ENCODE results near the gene CGRRF1.

The CGRRF1 gene

DNA sequence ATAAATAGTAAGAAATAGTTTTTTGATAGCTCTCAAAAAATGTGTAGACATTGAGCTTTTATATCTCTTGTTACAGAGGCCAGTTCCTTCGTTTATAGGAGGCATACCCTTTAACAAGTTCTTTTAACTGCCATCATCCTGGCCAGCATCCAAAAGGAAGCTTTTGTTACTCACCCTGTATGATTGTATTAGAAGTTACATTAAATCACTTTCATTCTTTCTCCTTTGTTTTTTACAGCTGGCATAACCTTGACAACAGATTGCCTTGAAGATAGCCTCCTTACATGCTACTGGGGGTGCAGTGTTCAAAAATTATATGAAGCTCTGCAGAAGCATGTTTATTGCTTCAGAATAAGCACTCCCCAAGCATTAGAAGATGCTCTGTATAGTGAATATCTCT, 20.1 kb downstream of the CGRRF1 start:
- Histone ChIP-seq H3K36me3 (ENCODE audit: insufficient read depth, low read depth, low read length) (peaks cover 20% of the 10 kb centered on the region), H3K27me3 (ENCODE audit: insufficient read depth, low read length) (no peaks in the 10 kb centered on the region), H3K27ac (ENCODE audit: low read length) (no peak overlapping the region), H3K4me3 (ENCODE audit: low read length) (no peak overlapping the region), H3K4me1 (ENCODE audit: insufficient read depth, low read length) (no peaks in the 10 kb centered on the region), H3K9me3 (ENCODE audit: insufficient read depth, low read depth, low read length) (no peaks in the 10 kb centered on the region), H3K9ac (ENCODE audit: low read depth, low read length) (no peak overlapping the region)

DNA sequence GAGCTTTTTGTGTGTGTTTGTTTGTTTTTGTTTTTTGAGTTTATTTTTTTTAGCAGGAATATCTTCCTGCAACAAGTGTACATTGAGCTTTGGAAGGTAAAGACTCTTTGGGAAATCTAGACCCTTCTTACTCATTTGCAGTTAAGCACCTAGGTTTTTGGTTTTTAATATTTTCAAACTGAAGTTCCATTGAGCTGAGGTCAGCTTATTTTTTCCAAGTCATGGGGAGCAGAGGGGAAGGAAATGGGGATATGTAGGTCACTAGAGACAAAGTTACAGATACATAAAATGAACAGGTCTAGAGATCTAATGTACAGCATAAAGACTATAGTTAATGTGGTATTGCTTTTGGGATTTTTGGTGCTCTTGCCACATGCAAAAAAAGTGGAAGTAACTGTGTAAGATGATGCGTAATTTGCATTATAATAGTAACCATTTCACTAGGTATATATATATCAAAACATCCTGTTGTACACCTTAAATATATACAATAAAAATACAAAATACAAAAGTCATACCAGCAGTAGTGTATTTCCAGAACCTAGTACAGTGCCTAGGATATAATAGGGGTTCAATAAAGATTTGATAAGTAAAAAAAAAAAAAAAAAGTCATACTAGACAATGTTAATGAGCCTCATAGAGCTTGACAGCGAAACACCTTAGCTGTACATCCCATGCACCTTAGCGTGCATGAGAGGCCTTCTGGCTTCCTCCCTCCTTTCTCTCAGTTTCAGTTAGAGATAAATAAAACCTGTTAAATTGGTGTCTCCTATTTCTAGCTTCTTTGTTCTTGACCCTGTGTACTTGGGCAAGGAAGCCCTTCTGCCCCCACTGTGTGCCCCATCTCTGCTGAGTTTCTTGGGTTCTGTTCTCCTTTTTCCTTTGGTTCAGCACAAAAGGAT, 22.7 kb downstream of the CGRRF1 start:
- no peaks in the 10 kb centered on the region for H3K27me3 ChIP-seq (ENCODE audit: insufficient read depth, low read length)
- H3K4me1 ChIP-seq (ENCODE audit: insufficient read depth, low read length), result peaks cover 5% of the 10 kb centered on the region; the same call in 1 of the 2 replicates
- H3K9ac ChIP-seq (ENCODE audit: low read depth, low read length), result no peak overlapping the region
- H3K9me3 ChIP-seq (ENCODE audit: insufficient read depth, low read depth, low read length), result no peaks in the 10 kb centered on the region
- H3K27ac ChIP-seq (ENCODE audit: low read length), result no peak overlapping the region
- no peak overlapping the region for H3K4me3 ChIP-seq (ENCODE audit: low read length)
- H3K36me3 ChIP-seq (ENCODE audit: insufficient read depth, low read depth, low read length), result peaks cover 13% of the 10 kb centered on the region

DNA sequence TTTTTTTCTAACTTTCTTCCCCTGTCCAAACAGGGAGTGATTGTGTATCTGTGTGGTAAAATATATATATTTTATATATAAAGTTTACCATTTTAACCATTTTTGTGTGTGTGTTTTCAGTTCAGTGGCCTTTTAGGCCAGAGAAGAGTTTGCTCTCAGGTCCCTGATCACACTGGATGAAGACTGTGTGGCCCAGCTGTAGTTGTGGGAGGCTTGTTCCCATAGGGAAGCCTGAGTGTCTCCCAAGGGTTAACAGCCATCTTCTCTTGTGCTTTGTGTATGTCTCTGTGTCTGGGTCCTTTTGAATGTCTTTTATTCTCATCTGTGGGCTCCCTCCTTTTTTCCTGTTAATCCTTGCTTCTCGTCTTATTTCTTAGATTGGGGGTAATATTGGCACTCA, 23.4 kb downstream of the CGRRF1 start:
- no peak overlapping the region for H3K27ac ChIP-seq (ENCODE audit: low read length)
- peaks cover 12% of the 10 kb centered on the region for H3K36me3 ChIP-seq (ENCODE audit: insufficient read depth, low read depth, low read length)
- H3K4me1 ChIP-seq (ENCODE audit: insufficient read depth, low read length), result peaks cover 5% of the 10 kb centered on the region; the same call in 1 of the 2 replicates
- H3K9ac ChIP-seq (ENCODE audit: low read depth, low read length), result no peak overlapping the region
- no peak overlapping the region for H3K4me3 ChIP-seq (ENCODE audit: low read length)
- H3K9me3 ChIP-seq (ENCODE audit: insufficient read depth, low read depth, low read length), result no peaks in the 10 kb centered on the region
- H3K27me3 ChIP-seq (ENCODE audit: insufficient read depth, low read length), result no peaks in the 10 kb centered on the region

DNA sequence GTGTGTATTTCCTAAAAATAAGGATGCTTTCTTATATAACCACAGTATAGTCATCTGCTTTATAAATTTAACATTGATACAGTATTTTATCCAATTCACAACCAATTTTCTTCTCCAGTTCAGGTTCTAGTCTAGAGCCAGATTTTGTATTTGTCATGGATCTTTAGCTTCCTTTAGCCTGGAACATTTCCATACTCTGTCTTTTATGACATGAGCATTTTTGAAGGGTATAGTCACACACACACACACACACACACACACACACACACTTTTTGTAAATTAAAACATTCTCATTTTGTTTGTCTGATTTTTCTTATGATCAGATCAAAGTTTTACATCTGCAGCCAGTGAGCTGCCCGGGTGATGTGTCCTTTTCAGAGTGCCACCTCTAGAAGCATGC, 25.4 kb downstream of the CGRRF1 start:
- H3K36me3 ChIP-seq (ENCODE audit: insufficient read depth, low read depth, low read length), result peaks cover 16% of the 10 kb centered on the region
- H3K9me3 ChIP-seq (ENCODE audit: insufficient read depth, low read depth, low read length), result no peaks in the 10 kb centered on the region
- no peak overlapping the region for H3K4me3 ChIP-seq (ENCODE audit: low read length)
- H3K9ac ChIP-seq (ENCODE audit: low read depth, low read length), result no peak overlapping the region
- no peaks in the 10 kb centered on the region for H3K27me3 ChIP-seq (ENCODE audit: insufficient read depth, low read length)
- no peak overlapping the region for H3K27ac ChIP-seq (ENCODE audit: low read length)
- H3K4me1 ChIP-seq (ENCODE audit: insufficient read depth, low read length), result peaks cover 5% of the 10 kb centered on the region; the same call in 1 of the 2 replicates

DNA sequence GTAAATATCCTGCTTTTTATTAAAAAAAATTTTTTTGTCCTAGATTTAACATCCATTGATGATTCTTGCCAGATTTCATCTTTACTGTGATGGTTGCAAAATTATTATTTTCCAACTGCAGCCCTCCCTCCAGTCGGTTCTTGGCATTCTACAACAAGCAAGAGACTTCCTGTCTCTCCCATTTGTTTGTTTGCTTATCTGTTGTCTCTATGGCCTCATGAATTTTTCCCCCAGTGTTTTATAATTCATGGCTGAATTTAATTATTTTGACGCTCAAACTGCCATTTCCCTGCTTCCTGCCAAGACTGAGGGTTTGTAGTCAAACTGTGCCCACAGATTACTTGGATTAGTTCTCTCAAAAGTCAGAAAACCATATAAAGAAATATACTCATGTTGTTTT, 25.9 kb downstream of the CGRRF1 start:
- H3K27me3 ChIP-seq (ENCODE audit: insufficient read depth, low read length), result no peaks in the 10 kb centered on the region
- no peak overlapping the region for H3K27ac ChIP-seq (ENCODE audit: low read length)
- H3K4me3 ChIP-seq (ENCODE audit: low read length), result no peak overlapping the region
- H3K9me3 ChIP-seq (ENCODE audit: insufficient read depth, low read depth, low read length), result no peaks in the 10 kb centered on the region
- H3K4me1 ChIP-seq (ENCODE audit: insufficient read depth, low read length), result peaks cover 5% of the 10 kb centered on the region; the same call in 1 of the 2 replicates
- peaks cover 15% of the 10 kb centered on the region for H3K36me3 ChIP-seq (ENCODE audit: insufficient read depth, low read depth, low read length)
- no peak overlapping the region for H3K9ac ChIP-seq (ENCODE audit: low read depth, low read length)

DNA sequence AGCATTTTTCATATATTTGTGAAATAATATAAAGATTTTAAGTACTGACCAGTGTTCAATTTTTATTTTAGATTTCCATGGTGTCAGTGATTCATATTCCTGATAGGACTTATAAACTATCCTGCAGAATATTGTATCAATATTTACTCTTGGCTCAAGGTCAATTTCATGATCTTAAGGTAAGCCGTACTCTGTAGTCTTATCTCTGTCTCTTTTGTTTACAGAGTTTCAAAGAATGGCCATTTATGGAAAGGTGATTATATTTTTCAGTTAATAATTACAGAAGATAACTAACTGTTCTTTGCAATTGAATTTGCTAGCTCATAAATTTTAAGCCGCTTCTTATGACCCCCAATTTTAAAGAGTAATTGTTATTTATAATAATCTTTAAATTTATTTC, 27.9 kb downstream of the CGRRF1 start:
- Histone ChIP-seq H3K9ac (ENCODE audit: low read depth, low read length) (no peak overlapping the region), H3K4me1 (ENCODE audit: insufficient read depth, low read length) (peaks cover 5% of the 10 kb centered on the region; the same call in 1 of the 2 replicates), H3K9me3 (ENCODE audit: insufficient read depth, low read depth, low read length) (no peaks in the 10 kb centered on the region), H3K27ac (ENCODE audit: low read length) (no peak overlapping the region), H3K36me3 (ENCODE audit: insufficient read depth, low read depth, low read length) (peaks cover 10% of the 10 kb centered on the region), H3K27me3 (ENCODE audit: insufficient read depth, low read length) (no peaks in the 10 kb centered on the region), H3K4me3 (ENCODE audit: low read length) (no peak overlapping the region)

DNA sequence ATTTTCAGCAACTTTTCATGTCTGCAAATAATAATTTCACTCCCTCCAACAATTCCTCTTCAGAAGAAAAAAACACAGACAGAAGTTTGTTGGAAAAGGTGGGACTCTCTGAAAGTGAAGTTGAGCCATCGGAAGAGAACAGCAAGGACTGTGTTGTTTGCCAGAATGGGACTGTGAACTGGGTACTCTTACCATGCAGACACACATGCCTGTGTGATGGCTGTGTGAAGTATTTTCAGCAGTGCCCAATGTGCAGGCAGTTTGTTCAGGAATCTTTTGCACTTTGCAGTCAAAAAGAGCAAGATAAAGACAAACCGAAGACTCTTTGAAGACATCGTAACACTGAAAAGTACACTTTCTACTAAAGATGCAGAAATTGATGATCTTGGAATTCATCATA, 28.3 kb downstream of the CGRRF1 start:
- peaks cover 5% of the 10 kb centered on the region; the same call in 1 of the 2 replicates for H3K4me1 ChIP-seq (ENCODE audit: insufficient read depth, low read length)
- H3K9ac ChIP-seq (ENCODE audit: low read depth, low read length), result no peak overlapping the region
- peaks cover 10% of the 10 kb centered on the region for H3K36me3 ChIP-seq (ENCODE audit: insufficient read depth, low read depth, low read length)
- H3K27me3 ChIP-seq (ENCODE audit: insufficient read depth, low read length), result no peaks in the 10 kb centered on the region
- no peaks in the 10 kb centered on the region for H3K9me3 ChIP-seq (ENCODE audit: insufficient read depth, low read depth, low read length)
- H3K27ac ChIP-seq (ENCODE audit: low read length), result no peak overlapping the region
- no peak overlapping the region for H3K4me3 ChIP-seq (ENCODE audit: low read length)

DNA sequence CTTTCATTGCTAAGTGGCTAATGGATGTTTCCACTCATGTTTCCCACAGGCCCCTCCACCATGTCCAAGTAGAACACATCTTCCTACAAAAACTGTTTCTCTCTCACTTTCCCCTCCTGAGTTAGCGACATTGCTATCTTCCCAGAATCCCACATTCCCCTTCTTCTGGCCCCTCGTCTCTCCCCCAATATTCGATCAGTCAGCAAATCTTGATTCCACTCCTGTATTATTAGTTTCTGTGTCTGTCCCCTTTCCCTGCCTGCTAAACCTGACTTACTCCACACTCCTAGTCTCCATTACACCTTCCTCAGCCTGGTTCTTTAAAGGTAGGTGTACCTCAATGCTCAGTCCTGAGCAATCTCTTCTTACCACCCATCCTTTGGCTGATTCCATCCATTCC, 37.9 kb downstream of the CGRRF1 start:
- no peaks in the 10 kb centered on the region for H3K27me3 ChIP-seq (ENCODE audit: insufficient read depth, low read length)
- H3K27ac ChIP-seq (ENCODE audit: low read length), result no peak overlapping the region
- no peak overlapping the region for H3K9ac ChIP-seq (ENCODE audit: low read depth, low read length)
- no peaks in the 10 kb centered on the region for H3K36me3 ChIP-seq (ENCODE audit: insufficient read depth, low read depth, low read length)
- H3K4me1 ChIP-seq (ENCODE audit: insufficient read depth, low read length), result no peaks in the 10 kb centered on the region
- H3K4me3 ChIP-seq (ENCODE audit: low read length), result no peak overlapping the region
- H3K9me3 ChIP-seq (ENCODE audit: insufficient read depth, low read depth, low read length), result no peaks in the 10 kb centered on the region

DNA sequence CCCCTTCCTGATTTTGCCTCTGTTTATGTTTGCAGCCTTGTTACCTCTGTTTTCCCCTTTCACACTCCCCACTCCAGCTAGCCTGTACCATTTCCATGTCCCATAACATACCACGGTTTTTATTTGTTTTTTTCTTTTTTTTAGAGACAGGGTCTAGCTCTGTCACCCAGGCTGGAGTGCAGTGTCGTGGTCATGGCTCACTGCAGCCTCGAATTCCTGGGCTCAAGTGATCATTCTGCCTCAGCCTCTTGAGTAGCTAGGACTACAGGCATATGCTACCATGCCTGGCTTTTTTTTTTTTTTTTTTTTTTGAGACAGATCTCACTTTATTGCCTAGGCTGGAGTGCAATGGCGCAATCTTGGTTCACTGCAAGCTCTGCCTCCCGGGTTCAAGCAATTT, 38.8 kb downstream of the CGRRF1 start:
- no peak overlapping the region for H3K4me3 ChIP-seq (ENCODE audit: low read length)

DNA sequence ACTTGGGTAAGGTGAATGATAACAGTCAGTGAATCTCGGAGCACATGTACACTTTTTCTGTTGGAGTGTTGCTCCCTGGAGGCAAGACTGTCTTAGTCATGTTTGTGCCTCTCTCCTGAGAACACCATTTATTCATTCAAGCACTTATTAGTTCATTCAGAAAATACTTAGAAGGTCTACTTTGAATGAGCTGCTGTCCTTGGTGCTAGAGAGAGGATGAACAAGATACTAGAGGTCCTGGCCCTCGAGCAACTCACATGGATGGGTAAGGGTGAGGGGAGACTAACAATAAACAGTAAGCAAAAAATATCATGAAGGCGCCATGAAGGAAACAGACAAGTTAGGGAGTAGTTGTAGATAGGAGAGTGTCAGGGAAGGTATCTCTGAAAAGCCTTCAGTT, 40.2 kb downstream of the CGRRF1 start:
- no peak overlapping the region for H3K27ac ChIP-seq (ENCODE audit: low read length)
- no peaks in the 10 kb centered on the region for H3K4me1 ChIP-seq (ENCODE audit: insufficient read depth, low read length)
- H3K4me3 ChIP-seq (ENCODE audit: low read length), result no peak overlapping the region
- H3K9me3 ChIP-seq (ENCODE audit: insufficient read depth, low read depth, low read length), result no peaks in the 10 kb centered on the region
- no peaks in the 10 kb centered on the region for H3K36me3 ChIP-seq (ENCODE audit: insufficient read depth, low read depth, low read length)
- H3K27me3 ChIP-seq (ENCODE audit: insufficient read depth, low read length), result no peaks in the 10 kb centered on the region
- H3K9ac ChIP-seq (ENCODE audit: low read depth, low read length), result no peak overlapping the region

More for the DNA sequence above, 38.8 kb downstream of the CGRRF1 start:
- Histone ChIP-seq H3K27ac (ENCODE audit: low read length) (no peak overlapping the region), H3K9ac (ENCODE audit: low read depth, low read length) (no peak overlapping the region), H3K9me3 (ENCODE audit: insufficient read depth, low read depth, low read length) (no peaks in the 10 kb centered on the region), H3K4me1 (ENCODE audit: insufficient read depth, low read length) (no peaks in the 10 kb centered on the region), H3K27me3 (ENCODE audit: insufficient read depth, low read length) (no peaks in the 10 kb centered on the region), H3K36me3 (ENCODE audit: insufficient read depth, low read depth, low read length) (no peaks in the 10 kb centered on the region)

DNA sequence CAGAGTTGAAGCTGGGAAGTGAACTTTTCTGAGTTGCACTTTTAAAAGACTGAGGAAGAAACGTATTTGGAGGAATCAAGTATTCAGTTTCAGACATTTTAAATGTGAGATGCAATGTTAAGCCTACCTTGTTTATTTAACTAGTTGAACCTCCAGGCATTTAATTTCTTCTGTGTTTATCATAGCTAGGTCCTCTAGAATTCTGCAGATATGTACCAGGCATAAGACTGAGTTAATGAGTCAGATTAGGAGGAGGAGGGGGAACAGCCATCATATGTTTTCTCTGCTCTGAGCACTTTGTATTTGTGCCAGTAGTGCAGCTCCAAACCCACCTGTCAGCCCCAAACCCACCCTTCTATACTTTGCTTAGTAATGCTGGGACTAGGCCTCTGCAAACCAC, 40.8 kb downstream of the CGRRF1 start:
- Histone ChIP-seq H3K36me3 (ENCODE audit: insufficient read depth, low read depth, low read length) (no peaks in the 10 kb centered on the region), H3K9ac (ENCODE audit: low read depth, low read length) (no peak overlapping the region), H3K27ac (ENCODE audit: low read length) (no peak overlapping the region), H3K4me3 (ENCODE audit: low read length) (no peak overlapping the region), H3K27me3 (ENCODE audit: insufficient read depth, low read length) (no peaks in the 10 kb centered on the region), H3K4me1 (ENCODE audit: insufficient read depth, low read length) (no peaks in the 10 kb centered on the region), H3K9me3 (ENCODE audit: insufficient read depth, low read depth, low read length) (no peaks in the 10 kb centered on the region)

DNA sequence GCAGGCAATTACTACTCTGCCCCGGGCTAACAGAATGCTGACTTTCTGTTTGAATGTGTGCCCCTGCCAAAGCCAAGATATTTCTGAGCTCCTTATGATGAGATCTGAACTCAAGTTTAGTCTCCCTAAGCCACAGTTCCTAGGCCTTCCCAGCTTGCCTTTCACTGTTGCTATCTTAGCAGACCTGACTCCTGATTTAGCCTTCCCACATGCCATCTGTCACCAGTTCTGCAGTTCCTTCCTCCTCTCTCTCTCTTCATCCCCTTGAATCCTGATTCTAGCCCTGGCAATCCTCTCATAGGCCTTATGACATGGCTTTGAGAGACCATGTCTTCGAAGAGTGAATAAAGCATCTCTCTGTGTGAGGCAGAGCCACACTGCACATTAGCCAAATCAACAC, 44.7 kb downstream of the CGRRF1 start:
- Histone ChIP-seq H3K27me3 (ENCODE audit: insufficient read depth, low read length) (no peaks in the 10 kb centered on the region), H3K9ac (ENCODE audit: low read depth, low read length) (no peak overlapping the region), H3K27ac (ENCODE audit: low read length) (no peak overlapping the region), H3K36me3 (ENCODE audit: insufficient read depth, low read depth, low read length) (no peaks in the 10 kb centered on the region), H3K4me3 (ENCODE audit: low read length) (no peak overlapping the region), H3K4me1 (ENCODE audit: insufficient read depth, low read length) (no peaks in the 10 kb centered on the region), H3K9me3 (ENCODE audit: insufficient read depth, low read depth, low read length) (no peaks in the 10 kb centered on the region)
